Hematopoietic multipotent progenitor cell treated with erythropoietin and hydrocortisone succinate and interleukin-3 and kit ligand, for 6 days (in vitro differentiated cells): ENCODE data around the gene FGFR1OP2.
"Not testable (repeated sequence)": the region's sequence is repeated elsewhere in the genome, so short reads cannot be mapped to it uniquely, and the experiment has no call there.

Experiments
- DNase-seq: peaks from one replicate; pipeline ENCODE4 v3.0.0-alpha.2; 2015

FGFR1OP2 gene

DNA sequence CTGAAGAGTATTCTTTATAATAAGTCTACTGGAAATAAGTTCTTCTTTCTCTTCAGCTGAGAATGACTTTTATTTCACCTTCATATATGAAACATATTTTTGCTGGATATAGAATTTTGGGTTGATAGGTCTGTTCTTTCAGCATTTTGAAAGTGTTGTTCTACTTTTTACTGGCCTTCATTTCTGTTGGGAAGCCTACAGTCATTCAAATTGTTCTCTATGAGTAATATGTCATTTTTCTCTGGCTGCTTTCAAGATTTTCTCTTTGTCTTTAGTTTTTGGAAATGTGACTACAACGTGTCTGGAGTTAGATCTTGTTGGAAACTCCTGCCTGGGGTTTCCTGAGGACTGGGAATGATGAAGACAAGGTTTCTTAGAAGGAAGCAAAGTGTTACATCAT lies 10.0 kb downstream of the FGFR1OP2 start:
- no peak for DNase-seq

- DNase-seq = peak; percentile 47
Measured at GRCh38 chr12:26953447-26953846, 15.2 kb downstream of the FGFR1OP2 start.

DNA sequence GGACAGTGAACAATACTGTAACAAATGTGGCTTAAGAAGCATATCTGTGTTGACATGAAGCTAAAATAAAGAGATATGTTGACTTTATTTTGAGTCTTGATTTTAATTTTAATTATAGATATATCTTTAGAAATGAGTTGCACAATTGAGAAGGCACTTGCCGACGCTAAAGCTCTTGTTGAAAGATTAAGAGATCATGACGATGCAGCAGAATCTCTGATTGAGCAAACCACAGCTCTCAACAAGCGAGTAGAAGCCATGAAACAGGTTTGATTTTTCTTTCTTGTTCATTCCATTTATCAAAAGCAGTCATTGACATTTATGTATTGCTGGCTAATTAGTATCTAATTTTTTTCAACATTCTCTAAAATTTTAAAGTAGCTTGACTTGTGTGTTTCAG lies 15.8 kb downstream of the FGFR1OP2 start:
- DNase-seq = peak; percentile 62

GRCh38 chr12:26961391-26961790 lies 23.1 kb downstream of the FGFR1OP2 start:
- not testable (repeated sequence) for DNase-seq

GRCh38 chr12:26961803-26962202 lies 23.5 kb downstream of the FGFR1OP2 start:
- DNase-seq = no peak

DNA sequence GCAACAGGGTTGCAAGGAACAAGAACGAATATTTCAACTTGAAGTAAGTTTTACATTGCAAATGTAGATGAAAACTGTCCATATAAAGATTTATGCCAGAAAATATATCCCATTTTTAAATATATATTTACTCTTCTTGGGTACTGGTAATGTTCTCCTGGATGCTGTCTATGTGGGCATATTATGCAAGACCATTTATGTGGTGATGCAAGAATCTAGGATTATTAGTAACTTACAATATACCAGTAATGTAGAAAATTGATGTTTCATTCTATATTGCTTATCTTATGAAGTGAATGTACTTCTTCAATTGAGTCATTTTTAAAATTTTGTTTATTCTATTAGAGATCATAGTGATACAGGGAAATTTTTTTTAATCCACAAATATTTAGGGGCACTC lies 25.1 kb downstream of the FGFR1OP2 start:
- peak; percentile 25 for DNase-seq

- peak; percentile 38 for DNase-seq
Measured at GRCh38 chr12:26966842-26967241, 28.6 kb downstream of the FGFR1OP2 start.

DNA sequence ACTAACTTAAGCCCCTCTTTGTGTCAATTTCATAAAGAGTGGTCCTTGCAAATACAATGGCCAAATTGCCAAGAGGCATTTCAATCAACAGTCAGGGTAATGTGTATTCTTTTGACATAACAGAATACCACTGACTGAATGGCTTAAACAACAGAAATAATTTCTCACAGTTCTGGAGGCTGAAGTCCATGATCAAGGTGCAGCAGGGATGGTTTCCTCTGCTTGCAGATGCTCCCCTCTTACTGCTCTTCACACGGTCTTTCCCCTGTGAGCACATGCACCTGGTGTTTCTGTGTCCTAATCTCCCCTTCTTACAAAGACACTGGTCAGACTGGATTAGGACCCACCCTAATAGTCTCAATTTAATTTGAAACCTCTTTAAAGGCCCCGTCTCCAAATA lies 31.9 kb downstream of the FGFR1OP2 start:
- no peak for DNase-seq

- DNase-seq = no peak
Measured at GRCh38 chr12:26971963-26972362, 33.7 kb downstream of the FGFR1OP2 start.

GRCh38 chr12:26976687-26977086 lies 38.4 kb downstream of the FGFR1OP2 start:
- peak; percentile 20 for DNase-seq

DNA sequence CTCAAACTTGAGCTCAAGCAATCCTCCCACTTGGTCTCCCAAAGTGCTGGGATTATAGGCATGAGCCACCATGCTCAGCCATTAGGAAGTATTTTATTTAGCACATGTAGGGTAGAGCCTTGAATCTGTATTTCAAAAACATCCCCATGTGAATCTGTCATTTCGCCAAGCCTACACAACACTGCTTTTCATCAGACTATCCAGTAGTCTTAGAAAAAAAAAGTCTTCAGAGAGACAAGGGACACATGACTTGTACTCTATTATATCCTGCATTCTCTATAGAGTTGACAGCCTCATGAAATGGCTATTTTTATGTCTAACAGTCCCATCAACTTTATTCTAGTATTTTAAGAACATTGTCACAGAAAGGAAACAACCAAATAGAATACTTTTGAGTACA lies 40.5 kb downstream of the FGFR1OP2 start:
- no peak for DNase-seq

DNA sequence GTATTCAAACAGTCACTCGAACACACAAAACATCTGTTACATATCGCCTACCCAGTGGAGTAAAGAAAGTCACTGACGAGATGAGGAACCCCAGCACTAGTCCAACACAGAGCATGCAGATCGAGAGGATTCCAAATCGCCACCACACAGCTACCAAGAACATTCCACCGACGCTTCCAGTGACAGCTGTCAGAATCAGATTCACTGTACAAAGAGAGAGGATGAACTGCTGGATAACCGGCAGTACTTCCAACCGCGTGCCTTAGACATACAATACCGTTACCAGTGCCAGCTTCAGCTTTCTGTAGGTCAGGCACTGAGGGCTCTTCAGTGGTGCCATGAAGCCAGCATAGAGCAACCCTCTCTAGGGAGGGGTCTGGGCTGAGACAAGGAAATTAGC lies 41.5 kb downstream of the FGFR1OP2 start:
- no peak for DNase-seq

- no peak for DNase-seq
Measured at GRCh38 chr12:26982866-26983265, 44.6 kb downstream of the FGFR1OP2 start.

DNA sequence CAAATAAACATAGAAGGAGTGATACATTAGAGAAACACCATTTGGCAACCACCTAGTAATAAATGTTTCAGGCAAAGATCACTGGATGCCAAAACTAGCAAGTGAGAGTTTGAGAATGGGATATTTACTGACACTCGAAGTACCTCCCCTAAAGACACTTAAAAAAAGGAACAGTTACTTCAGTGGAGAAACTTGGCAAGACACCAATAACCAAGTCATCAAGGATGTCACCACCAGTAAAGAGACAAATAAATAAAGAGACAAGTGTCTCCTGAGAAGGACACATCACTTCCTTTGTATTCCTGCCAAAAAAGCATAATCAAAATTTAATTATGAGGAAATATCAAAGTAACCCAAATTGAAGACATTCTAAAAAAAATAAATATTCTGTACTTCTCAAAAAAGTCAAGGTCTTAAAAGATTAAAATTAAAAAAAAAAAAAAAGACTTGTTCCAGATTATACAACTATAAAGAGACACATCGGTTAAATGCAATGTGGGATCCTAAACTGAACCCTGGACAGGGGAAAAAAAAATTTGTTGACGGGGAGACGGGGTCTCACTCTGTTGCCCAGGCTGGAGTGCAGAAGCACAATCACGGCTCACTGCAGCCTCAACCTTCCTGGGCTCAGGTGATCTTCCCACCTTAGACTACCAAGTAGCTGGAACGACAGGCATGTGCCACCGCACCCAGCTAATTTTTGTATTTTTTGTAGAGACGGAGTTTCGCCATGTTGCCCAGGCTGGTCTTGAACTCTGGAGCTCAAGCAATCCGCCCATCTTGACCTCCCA lies 49.6 kb downstream of the FGFR1OP2 start:
- peak; percentile 78 for DNase-seq

- DNase-seq = no peak
Measured at GRCh38 chr12:26988703-26989102, 50.4 kb downstream of the FGFR1OP2 start.

- DNase-seq = no peak
Measured at GRCh38 chr12:26989873-26990272, 51.6 kb downstream of the FGFR1OP2 start.

DNA sequence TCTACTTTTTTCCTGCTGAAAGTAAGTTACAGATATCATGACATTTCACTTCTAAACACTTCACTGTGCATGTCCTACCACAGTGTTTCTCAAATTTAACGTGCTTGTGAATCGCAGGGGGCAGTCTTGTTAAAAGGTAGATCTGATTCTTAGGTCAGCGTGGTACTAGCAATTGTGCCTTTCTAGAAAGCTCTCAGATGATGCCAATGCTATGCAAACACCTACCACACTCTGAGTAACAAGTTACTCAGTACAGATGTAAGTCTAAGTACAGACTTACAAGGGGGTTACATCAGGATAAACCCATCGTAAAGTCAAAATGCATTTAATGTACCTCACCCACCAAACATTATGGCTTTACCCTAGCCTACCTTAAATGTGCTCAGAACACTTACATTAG lies 53.6 kb downstream of the FGFR1OP2 start:
- no peak for DNase-seq

GRCh38 chr12:26994109-26994508 lies 55.8 kb downstream of the FGFR1OP2 start:
- no peak for DNase-seq

GRCh38 chr12:26995706-26996105 lies 57.4 kb downstream of the FGFR1OP2 start:
- no peak for DNase-seq

DNA sequence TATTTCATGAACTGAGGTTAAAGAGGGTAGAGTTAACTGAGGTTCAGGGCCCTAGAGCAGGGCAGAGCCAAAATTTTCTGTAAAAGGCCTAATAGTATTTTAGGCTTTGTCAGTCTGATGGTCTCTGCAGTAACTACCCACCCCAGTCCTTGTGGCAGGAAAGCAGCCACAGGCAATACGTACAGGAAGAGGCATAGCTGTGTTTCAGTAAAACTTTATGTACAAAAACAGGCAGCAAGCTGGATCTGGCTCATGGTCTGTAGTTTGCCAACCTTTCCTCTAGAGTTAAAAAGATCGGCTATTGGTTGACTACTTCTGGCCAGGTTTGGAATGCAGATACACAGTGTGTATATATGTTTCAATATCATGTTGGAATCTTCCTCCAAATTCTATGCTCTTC lies 58.7 kb downstream of the FGFR1OP2 start:
- no peak for DNase-seq

DNA sequence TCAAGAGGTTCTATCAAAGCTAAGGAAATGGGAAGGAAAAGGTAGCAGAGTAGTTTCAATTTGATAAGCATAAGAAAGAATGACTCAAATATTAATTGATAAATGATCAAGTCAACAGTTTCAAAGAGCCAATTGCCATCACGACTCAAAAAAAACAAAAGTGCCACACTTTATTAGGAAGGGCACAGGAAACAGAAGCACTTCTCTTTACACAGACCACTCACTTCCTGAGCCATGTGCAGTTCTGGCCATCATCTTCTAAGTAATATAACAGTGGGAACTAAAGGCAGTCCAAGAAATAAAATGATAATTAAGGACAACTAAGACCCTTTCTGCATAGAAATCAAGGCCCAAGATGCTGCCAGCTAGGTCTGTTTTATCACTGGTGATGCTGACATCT lies 62.7 kb downstream of the FGFR1OP2 start:
- DNase-seq = no peak

- DNase-seq = no peak
Measured at GRCh38 chr12:27001663-27002062, 63.4 kb downstream of the FGFR1OP2 start.

DNA sequence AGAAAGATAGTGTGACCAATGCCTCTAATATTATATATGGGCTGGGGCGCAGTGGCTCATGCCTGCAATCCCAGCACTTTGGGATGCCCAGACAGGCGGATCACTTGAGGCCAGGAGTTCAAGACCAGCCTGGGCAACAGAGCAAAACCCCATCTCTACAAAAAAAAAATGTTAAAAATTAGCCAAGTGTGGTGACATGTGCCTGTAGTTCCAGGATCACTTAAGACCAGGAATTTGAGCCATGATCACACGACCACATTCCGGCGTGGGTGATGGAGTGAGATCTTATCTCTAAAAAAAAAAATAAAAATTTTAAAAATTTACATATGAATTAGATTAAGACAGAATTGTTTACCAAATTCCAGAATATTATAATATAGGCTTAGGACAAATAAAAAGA lies 63.9 kb downstream of the FGFR1OP2 start:
- no peak for DNase-seq

DNA sequence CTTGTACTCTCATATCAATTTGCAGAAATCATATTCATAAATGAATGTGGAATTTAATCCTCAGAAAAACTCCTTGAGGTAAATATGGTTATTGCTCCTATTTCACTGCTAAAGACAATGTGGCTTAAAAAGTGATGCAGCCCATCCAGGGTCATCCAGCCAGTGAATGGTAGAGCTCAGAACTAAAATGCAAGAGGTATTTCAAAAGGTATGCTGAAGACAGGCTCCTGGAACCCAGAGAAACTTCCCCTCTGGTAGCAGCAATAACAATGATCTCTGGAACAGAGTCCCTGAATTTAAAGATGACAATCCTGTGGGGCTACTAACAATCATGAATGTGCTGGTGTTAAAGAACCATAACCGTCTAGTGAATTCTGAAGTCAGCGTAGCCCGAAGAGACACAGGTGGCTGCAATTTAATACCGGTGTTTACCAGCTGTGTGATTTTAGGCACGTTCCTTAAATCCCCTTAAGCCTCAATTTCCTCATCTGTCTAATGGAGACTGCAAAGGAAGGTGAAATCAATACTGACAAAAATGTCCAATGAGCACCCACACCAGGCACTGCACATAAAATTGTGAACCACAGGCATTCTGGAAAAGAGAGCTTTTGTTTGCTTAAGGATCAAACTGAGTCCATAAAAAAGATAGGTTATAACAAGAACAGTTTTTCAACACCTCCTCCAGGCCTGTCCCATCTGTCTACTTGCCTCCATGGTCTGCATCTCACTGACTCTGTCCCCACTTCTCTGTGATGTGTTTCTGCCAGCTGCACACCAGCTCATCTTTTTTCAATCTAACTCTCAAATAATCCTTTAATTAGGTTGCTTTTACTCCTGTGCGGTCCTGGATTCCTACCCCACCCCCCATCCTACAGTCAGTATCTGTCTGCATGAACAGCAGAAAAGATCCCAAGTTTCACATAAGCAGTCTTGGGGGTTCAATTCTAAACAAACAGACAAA lies 65.4 kb downstream of the FGFR1OP2 start:
- DNase-seq = no peak
